IPS DF 4.7 (cell line): Measurements from ENCODE around the gene WDR7.

Experiments
- DNase-seq: peaks from one replicate; pipeline ENCODE4 v3.0.0-alpha.2; 2013; ENCODE audit warnings: low spot score; ENCODE audit errors: extremely low read depth

WDR7 gene

GRCh38 chr18:56650944-56651770, at the start of gene WDR7:
Gene WDR7, plus strand, starts transcription at chr18:56651359. Its CDS starts 21,157 bp downstream, at chr18:56672516.
- DNase-seq, result peak; percentile 95

GRCh38 chr18:56606618-56607017, 44.5 kb upstream of the WDR7 start:
- DNase-seq, result no peak

GRCh38 chr18:56615738-56616520, 35.2 kb upstream of the WDR7 start:
- no peak for DNase-seq

- DNase-seq, result no peak
Observed at GRCh38 chr18:56627991-56628390, 23.2 kb upstream of the WDR7 start.

- DNase-seq, result no peak
Observed at GRCh38 chr18:56632070-56633022, 18.8 kb upstream of the WDR7 start.

GRCh38 chr18:56635007-56635406, 16.2 kb upstream of the WDR7 start:
- DNase-seq, result no peak

GRCh38 chr18:56637176-56637575, 14.0 kb upstream of the WDR7 start:
- DNase-seq, result no peak

GRCh38 chr18:56637711-56638231, 13.4 kb upstream of the WDR7 start:
- no peak for DNase-seq

GRCh38 chr18:56638232-56639103, 12.7 kb upstream of the WDR7 start, which contains the start of gene TXNL1:
Gene TXNL1, minus strand, starts transcription at chr18:56638592. Its CDS starts 152 bp downstream, at chr18:56638440.
- DNase-seq, result peak; percentile 96

GRCh38 chr18:56639104-56639381, 12.1 kb upstream of the WDR7 start:
- no peak for DNase-seq

GRCh38 chr18:56639571-56639970, 11.6 kb upstream of the WDR7 start:
- no peak for DNase-seq

GRCh38 chr18:56641714-56642337, 9.3 kb upstream of the WDR7 start:
- DNase-seq, result no peak

- DNase-seq, result no peak
Observed at GRCh38 chr18:56643381-56643780, 7.8 kb upstream of the WDR7 start.

GRCh38 chr18:56645415-56646016, 5.6 kb upstream of the WDR7 start:
- no peak for DNase-seq

- DNase-seq, result no peak
Observed at GRCh38 chr18:56647071-56647470, 4.1 kb upstream of the WDR7 start.

- no peak for DNase-seq
Observed at GRCh38 chr18:56647951-56648893, 2.9 kb upstream of the WDR7 start.

GRCh38 chr18:56649996-56650395, 1.2 kb upstream of the WDR7 start:
- no peak for DNase-seq

- no peak for DNase-seq
Observed at GRCh38 chr18:56651771-56652092, 573 bp downstream of the WDR7 start.
